Stimulated activated CD4-positive, alpha-beta T cell treated with anti-CD3 and anti-CD28 coated beads, Interleukin-4, amount 100 ng/mL, for 1 hour (primary cell): Measurements from ENCODE around the gene MLST8.
A peak's percentile ranks its signal among the peaks of the same experiment; 100 is the strongest.

ENCODE experiments used
- DNase-seq: peaks from one replicate; pipeline ENCODE4 v3.0.0-alpha.2; 2020

MLST8 gene

GRCh38 chr16:2209258-2210008, 4.2 kb downstream of the MLST8 start:
- no peak for DNase-seq

DNA sequence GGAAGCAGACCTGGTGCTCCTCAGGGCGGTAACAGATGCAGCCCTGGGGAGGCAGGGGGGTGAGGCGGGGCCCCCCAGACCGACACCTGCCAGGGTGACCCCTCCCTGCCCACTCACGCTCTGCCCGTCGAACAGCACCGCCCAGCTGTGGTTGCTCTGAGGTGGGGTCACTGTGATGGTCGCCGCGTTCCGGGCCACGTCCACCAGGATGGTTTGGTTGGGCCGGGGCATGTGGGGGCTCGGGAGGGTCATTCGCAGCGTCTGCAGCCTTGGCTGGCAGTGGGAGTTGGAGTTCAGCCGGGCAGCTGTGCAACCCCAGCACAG, 4.7 kb downstream of the MLST8 start:
- no peak for DNase-seq

- DNase-seq = no peak
These were observed 5.4 kb downstream of the MLST8 start, which contains the start of gene BRICD5 for GRCh38 chr16:2210386-2211365. TSS of gene BRICD5 (minus strand) at chr16:2210863. CDS start at chr16:2210833, 30 bp downstream.

DNA sequence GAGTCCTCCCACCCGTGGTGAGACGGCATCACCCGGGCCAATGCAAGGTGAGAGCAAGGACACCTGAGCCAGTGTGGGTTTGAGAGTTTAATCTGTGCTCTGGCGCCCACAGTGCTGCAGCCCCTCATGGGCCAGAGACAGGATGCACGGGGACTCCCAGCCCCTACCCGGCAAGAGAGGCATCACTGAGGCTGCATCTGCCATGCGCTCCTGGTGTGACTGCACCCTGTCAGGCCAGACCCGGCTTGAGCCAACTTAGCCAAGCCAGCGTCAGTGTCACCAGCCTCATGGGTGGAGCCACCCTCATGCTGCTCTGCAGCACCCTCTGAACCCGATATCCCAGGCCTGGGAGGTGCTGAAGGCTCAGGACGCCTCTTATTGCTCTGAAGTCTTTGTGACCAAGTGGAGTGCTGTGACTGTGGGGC, 6.7 kb downstream of the MLST8 start:
- no peak for DNase-seq

GRCh38 chr16:2212362-2213324, 7.4 kb downstream of the MLST8 start:
- no peak for DNase-seq

DNA sequence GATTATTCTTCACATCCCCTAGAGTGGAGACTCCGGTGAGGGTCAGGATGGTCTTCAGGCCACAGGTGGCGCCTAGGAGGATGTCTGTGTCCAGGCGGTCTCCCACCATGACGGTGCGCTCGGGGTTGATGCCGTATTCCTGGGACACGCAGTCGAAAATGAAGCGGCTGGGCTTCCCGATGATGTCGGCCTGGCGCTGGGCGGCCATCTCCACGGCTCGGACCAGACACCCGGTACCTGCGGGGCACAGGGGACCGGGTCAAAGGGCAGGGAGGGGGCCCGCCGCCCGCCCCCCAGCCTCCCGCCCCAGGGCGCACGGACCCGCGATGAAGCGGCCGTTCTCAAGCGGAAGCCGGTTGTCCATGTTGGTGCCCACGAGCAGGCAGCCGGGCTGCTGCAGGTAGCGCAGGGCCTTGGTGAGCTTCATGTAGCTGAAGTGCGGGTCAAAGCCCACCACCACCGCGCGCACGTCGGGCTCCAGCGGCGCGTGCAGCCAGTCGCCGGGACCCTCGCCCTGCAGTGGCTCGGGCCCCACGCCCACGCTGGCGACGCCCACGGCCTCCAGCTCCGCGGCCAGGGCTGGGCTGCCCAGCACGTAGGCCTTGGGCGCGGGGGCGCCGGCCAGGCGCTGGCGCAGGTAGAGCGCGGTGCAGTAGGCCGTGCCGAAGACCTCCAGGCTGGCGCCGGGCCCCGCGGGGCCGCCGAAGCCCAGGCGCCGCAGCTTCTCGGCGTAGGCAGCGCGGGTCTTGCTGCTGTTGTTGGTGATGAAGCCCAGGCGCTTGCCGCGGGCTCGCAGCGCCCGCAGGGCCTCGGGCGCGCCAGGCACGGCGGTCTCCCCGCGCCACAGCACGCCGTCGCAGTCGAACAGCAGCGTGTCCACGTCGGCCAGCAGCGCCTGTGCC, 8.8 kb downstream of the MLST8 start:
- peak; percentile 25 for DNase-seq

- no peak for DNase-seq
These were observed 9.4 kb downstream of the MLST8 start, which contains the start of gene PGP for GRCh38 chr16:2214719-2214968. TSS of gene PGP (minus strand) at chr16:2214840. CDS start at chr16:2214777, 63 bp downstream.

- DNase-seq = no peak
These were observed 11.1 kb downstream of the MLST8 start for GRCh38 chr16:2216330-2216729.

DNA sequence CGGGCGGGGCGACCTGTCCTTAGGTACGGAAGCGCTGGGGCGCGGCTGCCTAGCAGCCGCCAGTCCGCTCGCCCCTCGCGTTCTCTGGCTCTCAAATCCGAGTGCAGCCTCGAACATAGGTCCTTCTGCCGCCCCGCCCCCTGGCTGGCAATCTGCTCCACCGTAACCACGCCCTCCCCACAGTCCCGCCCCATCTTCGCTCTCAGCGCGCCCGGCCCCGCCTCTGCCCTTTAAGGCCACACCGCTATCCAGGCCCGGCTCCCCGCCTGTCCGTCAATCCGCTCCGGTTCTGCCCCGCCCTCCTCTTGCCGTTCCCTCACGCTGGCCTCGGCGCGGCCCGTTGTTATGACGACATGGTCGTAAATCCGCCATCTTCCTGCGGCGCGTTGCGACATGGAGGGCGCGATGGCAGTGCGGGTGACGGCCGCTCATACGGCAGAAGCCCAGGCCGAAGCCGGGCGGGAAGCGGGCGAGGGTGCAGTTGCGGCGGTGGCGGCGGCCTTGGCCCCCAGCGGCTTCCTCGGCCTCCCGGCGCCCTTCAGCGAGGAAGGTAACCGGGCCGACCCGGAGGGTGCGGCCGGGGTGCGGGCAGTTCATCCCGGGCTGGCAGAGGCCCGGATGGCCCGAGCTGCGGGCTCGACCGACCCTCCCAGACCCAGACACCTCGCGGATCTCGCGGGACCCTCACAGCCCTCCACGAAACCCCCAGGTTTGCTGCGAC, 18.1 kb downstream of the MLST8 start, which contains the start of gene E4F1:
Gene E4F1 (plus strand): TSS at position 371 of the 721 bp plus-strand sequence. CDS start 23 bp downstream, at position 394.
- peak; percentile 100 for DNase-seq

- peak; percentile 38 for DNase-seq
These were observed 18.8 kb downstream of the MLST8 start for GRCh38 chr16:2223942-2224486.

DNA sequence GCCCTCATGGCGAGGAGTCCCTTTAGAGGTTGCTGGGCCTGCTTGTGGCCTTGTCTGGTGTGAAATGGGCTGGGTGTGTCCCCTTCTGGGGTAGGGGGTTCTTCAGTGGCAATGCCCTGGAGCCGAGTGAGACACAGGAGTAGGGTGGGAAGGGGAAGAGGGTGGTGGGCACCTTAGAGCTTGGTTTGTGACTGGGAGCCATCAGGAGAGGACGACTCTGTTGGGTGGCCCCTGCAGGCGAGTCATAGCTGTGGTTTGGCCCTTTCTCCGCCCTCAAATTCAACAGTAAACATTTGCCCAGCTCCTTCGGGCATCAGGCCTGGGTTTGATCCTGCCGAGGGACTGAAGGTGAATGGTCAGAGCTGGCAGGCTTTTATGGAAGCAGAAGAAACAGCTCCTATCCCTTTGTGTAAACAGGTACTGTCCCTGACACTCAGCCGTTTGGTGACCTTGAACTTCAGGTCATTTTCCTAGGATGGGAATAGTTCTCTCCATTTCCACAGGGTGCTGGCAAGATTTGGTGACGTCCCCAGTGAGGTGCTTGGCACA, 21.1 kb downstream of the MLST8 start:
- no peak for DNase-seq

GRCh38 chr16:2226918-2227317, 21.7 kb downstream of the MLST8 start:
- DNase-seq = no peak

DNA sequence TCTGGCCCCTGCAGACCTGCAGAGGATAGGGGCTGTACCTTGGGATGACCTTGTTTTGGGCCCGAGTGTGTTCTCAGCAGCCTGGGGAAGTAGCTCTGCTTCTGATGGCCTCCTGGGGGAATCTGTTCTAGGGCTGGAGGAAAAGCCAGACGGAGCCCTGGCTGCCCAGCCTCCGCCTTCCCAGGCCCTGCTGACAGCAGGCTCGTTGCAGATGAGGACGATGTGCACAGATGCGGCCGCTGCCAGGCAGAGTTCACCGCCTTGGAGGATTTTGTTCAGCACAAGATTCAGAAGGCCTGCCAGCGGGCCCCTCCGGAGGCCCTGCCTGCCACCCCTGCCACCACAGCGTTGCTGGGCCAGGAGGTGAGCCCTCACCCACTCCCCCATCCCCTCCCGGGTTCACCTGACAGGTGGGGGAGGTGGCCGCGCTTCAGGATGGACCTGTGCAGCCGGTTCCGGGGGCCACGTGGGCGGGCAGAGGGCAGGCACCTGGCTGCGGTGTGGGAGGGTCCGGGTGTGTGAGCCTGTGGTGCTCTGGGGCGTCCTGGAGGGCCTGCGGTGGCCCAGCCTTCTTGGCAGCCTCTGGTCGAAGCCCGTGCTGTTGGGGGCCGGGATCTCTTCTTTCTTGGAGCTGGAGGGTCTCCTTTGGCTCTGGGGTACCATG, 23.0 kb downstream of the MLST8 start:
- no peak for DNase-seq

- no peak for DNase-seq
These were observed 23.8 kb downstream of the MLST8 start for GRCh38 chr16:2229091-2229490.

DNA sequence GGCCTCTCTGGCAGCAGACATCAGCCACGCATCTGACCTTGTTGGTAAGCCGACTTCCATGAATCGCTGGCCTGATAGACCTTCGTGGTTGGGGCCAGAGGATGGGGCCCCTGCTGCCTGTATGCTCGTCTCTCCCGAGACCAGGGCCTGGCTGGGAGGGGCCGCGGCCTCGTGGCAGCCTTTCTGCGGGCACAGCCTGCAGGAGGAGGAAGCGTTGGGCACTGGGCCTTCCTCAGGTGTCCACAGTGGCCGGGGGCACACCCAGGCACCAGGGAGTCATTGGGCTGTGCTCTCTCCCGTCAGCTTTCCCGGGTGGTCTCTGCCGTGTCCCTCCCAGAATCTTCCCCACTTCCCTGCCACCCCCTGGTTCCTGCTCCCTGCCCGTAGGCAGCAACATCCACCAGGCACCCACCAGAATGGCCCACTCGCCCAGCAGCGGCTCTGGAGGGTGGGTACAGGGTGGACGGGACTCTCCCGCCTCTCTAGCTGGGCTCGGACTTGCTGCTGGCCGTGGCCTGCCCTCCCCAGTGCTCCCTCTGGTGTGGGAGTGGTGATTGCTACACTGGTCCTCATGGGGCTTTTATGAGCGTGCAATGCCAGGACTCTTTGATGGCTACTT, 24.5 kb downstream of the MLST8 start:
- no peak for DNase-seq

DNA sequence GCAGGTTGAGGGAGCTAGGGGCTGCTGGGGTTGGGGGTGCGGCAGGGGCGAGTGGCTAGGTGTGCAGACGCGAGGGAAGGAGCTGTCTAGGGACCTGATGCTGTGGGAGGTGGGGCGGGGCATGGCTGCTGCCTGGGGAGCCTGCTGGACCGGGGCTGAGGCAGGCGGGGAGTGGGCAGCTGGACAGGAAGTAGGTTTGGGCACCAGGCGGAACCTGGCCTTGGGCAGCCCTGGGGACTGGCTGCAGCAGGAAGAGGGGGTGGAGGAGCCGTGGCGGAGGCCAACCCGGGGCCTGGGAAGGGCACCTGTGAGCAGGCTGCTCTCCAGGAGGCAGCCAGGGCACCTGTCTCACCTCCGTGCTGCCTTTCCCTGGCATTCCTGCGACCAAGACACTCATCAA, 25.1 kb downstream of the MLST8 start:
- DNase-seq = no peak

DNA sequence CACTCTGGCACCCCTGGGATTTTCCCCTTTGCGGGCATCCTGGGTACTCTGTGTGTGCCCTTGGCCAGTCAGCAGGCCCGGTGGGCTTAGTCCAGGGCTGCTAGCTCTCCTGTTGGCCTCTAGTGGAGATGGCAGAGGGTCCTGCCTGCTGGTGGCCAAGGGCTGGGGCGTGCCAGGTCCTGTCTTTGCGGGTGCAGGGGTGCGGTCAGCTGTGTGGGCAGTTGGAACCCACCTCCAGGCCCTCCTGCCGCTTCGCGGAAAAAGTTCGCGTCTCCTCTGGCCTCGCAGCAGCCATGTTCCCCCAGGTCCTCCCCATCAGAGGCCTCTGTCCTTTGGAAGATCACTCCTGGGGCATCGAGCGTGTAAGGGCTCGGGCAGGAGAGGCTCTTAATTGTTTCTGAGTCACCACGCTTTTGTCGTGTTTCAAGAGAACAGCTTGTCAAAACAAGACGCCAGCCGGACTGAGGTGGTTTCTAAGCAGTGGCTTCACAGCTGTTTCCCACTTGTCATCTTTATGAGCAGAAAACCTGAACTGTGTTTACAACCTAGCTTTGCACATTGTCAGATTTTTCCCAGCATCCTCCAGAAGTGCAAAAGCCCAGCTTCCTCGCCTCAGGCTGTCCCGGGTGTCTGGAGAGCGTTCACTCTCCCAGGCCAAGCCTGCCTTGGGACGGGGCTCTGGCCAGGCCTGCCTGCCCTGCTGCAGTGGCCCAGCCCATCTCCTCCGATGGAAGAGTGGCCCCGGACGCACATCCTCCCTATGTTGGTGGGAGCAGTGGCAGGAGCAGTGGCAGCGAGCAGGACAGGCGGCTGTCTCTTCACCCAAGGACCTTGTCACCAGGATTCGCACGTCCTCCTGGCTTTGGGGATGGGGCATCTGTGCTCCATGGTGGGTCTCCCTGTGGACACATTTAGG, 26.0 kb downstream of the MLST8 start:
- no peak for DNase-seq
